H1 (cell line): Measurements from ENCODE around the gene FAM83F. TPM values are rescaled to one million over a fixed set of nuclear protein-coding genes. Genes with fewer than 3 reads are reported as not detected.

Experiments
- CTCF ChIA-PET: fragments of 300-600 bp; sonication (Branson Sonifier 250); formaldehyde crosslinking; loops from one replicate; lab custom pipeline; 2021; ENCODE audit not compliant: partially characterized antibody; lab: Charles Lee
- POLR2A ChIA-PET: fragments of 300-600 bp; sonication (Branson Sonifier 250); formaldehyde crosslinking; loops from one replicate; lab custom pipeline; 2021; ENCODE audit warnings: inconsistent platforms; ENCODE audit not compliant: partially characterized antibody; lab: Charles Lee
- DNase-seq, 2 experiments: peaks; one replicate each; pipeline versions ENCODE4 v3.0.0 to v3.0.0-alpha.2; 2010 to 2022; ENCODE audit warnings: low spot score in 2 of 2, low read depth in 1 of 2, mixed read lengths in 1 of 2
- FAIRE-seq: peaks from 2 replicates; lab custom pipeline; 2011; peaks lifted over from hg19 to GRCh38; lab: Jason Lieb, UNC
- H2AFZ ChIP-seq: 2 replicates; pipeline ENCODE4 v1.8.1; 2012; ENCODE audit warnings: low read length, inconsistent platforms
- H2AK5ac ChIP-seq: 2 replicates; pipeline ENCODE4 v1.6.1; 2013; ENCODE audit warnings: low read depth, low read length
- H2BK120ac ChIP-seq: replicated peaks from 2 replicates; pipeline ENCODE3; 2013; ENCODE audit warnings: low read depth, low read length, inconsistent platforms
- H2BK12ac ChIP-seq: 2 replicates; pipeline ENCODE4 v1.6.1; 2013; ENCODE audit warnings: low read depth, low read length
- H2BK15ac ChIP-seq: 2 replicates; pipeline ENCODE4 v1.6.1; 2013; ENCODE audit warnings: low read length
- H2BK20ac ChIP-seq: 2 replicates; pipeline ENCODE4 v1.6.1; 2013; ENCODE audit warnings: low read length
- H2BK5ac ChIP-seq: 2 replicates; pipeline ENCODE4 v1.6.1; 2013; ENCODE audit warnings: low read depth, low read length
- H3K14ac ChIP-seq: 2 replicates; pipeline ENCODE4 v1.6.1; 2013; ENCODE audit warnings: inconsistent platforms; ENCODE audit not compliant: insufficient read length
- H3K18ac ChIP-seq: 2 replicates; pipeline ENCODE4 v1.6.1; 2013; ENCODE audit warnings: low read length; ENCODE audit errors: extremely low read depth
- H3K23ac ChIP-seq: 2 replicates; pipeline ENCODE4 v1.6.1; 2013; ENCODE audit warnings: inconsistent platforms; ENCODE audit not compliant: insufficient read length
- H3K23me2 ChIP-seq: 2 replicates; pipeline ENCODE4 v1.6.1; 2013; ENCODE audit warnings: low read depth, low read length
- H3K27ac ChIP-seq: 2 replicates; pipeline ENCODE4 v1.6.1; 2011; ENCODE audit warnings: low read depth, low read length, inconsistent platforms
- H3K27me3 ChIP-seq, 4 experiments: replicated peaks in 1 of 4; 1 replicate in 1 of 4; 2 replicates in 3 of 4; pipeline versions ENCODE4 v1.6.1 to v1.8.1; 2011 to 2013; ENCODE audit warnings: low read length in 3 of 4, mild to moderate bottlenecking in 3 of 4, inconsistent platforms in 2 of 4, mixed read lengths in 2 of 4, moderate library complexity in 1 of 4; ENCODE audit not compliant: control insufficient read depth in 3 of 4, insufficient read depth in 3 of 4; ENCODE audit errors: extremely low read depth in 1 of 4
- H3K36me3 ChIP-seq, 4 experiments: 2 replicates each; pipeline versions ENCODE4 v1.6.1 to v1.8.1; 2011 to 2013; ENCODE audit warnings: mild to moderate bottlenecking in 4 of 4, low read length in 3 of 4, moderate library complexity in 2 of 4, control low read depth in 1 of 4, inconsistent platforms in 1 of 4; ENCODE audit not compliant: insufficient read depth in 4 of 4, control insufficient read depth in 2 of 4
- H3K4ac ChIP-seq: replicated peaks from 2 replicates; pipeline ENCODE3; 2013; ENCODE audit warnings: low read length, low read depth, mixed read lengths, inconsistent platforms; ENCODE audit not compliant: insufficient read length
- H3K4me1 ChIP-seq, 4 experiments: replicated peaks in 1 of 4; 1 replicate in 1 of 4; 2 replicates in 3 of 4; pipeline versions ENCODE4 v1.6.1 to v1.8.1; 2011 to 2013; ENCODE audit warnings: low read length in 3 of 4, inconsistent platforms in 2 of 4, mixed read lengths in 1 of 4; ENCODE audit not compliant: insufficient read depth in 4 of 4, control insufficient read depth in 3 of 4
- H3K4me2 ChIP-seq, 2 experiments: 2 replicates each; pipeline versions ENCODE4 v1.6.1 to v1.8.1; 2011 to 2013; ENCODE audit warnings: low read depth in 2 of 2, low read length in 2 of 2, control low read depth in 1 of 2, inconsistent platforms in 1 of 2, mild to moderate bottlenecking in 1 of 2; ENCODE audit not compliant: insufficient read depth in 1 of 2
- H3K4me3 ChIP-seq, 4 experiments: fragments of 200-600, 300-600 bp in 1 of 4; sonication (generic), shearing (Covaris generic), sonication (Bioruptor Twin) in 1 of 4; 2 replicates each; pipeline versions ENCODE4 v1.5.1 to v1.8.1; 2011 to 2016; ENCODE audit warnings: low read length in 4 of 4, low read depth in 3 of 4, control low read depth in 2 of 4, inconsistent platforms in 2 of 4, mild to moderate bottlenecking in 2 of 4, mixed read lengths in 1 of 4, moderate library complexity in 1 of 4; ENCODE audit not compliant: insufficient read depth in 2 of 4; ENCODE audit errors: extremely low read depth in 1 of 4
- H3K56ac ChIP-seq: replicated peaks from 2 replicates; pipeline ENCODE3; 2013; ENCODE audit warnings: low read depth, mild to moderate bottlenecking, mixed read lengths, low read length, inconsistent platforms; ENCODE audit not compliant: insufficient read length
- H3K79me1 ChIP-seq: 2 replicates; pipeline ENCODE4 v1.6.1; 2013; ENCODE audit warnings: low read depth, low read length, control low read depth
- H3K79me2 ChIP-seq, 2 experiments: 2 replicates each; pipeline versions ENCODE4 v1.6.1 to v1.8.1; 2012 to 2013; ENCODE audit warnings: low read length in 2 of 2, mild to moderate bottlenecking in 2 of 2, inconsistent platforms in 1 of 2; ENCODE audit not compliant: insufficient read depth in 2 of 2, control insufficient read depth in 1 of 2
- H3K9ac ChIP-seq, 4 experiments: replicated peaks in 1 of 4; 1 replicate in 1 of 4; 2 replicates in 3 of 4; pipeline versions ENCODE4 v1.6.1 to v1.8.1; 2011 to 2013; ENCODE audit warnings: low read depth in 3 of 4, low read length in 3 of 4, control low read depth in 2 of 4, mild to moderate bottlenecking in 2 of 4, moderate library complexity in 2 of 4, inconsistent platforms in 1 of 4; ENCODE audit errors: extremely low read depth in 1 of 4
- H3K9me3 ChIP-seq, 2 experiments: 2 replicates each; pipeline versions ENCODE4 v1.6.1 to v1.8.1; 2012 to 2013; ENCODE audit warnings: mild to moderate bottlenecking in 2 of 2, moderate library complexity in 2 of 2, control low read depth in 1 of 2, inconsistent platforms in 1 of 2, low read depth in 1 of 2, low read length in 1 of 2, mixed read lengths in 1 of 2; ENCODE audit not compliant: insufficient read depth in 2 of 2
- H4K20me1 ChIP-seq, 2 experiments: replicated peaks in 1 of 2; 2 replicates each; pipeline versions ENCODE3 to v1.8.1; 2011 to 2013; ENCODE audit warnings: inconsistent platforms in 2 of 2, low read length in 2 of 2, mild to moderate bottlenecking in 1 of 2; ENCODE audit not compliant: insufficient read depth in 2 of 2, control insufficient read depth in 1 of 2
- H4K5ac ChIP-seq: 2 replicates; pipeline ENCODE4 v1.6.1; 2013; ENCODE audit warnings: low read length, low read depth, mixed read lengths, inconsistent platforms; ENCODE audit not compliant: insufficient read length
- H4K8ac ChIP-seq: 2 replicates; pipeline ENCODE4 v1.8.0; 2013; ENCODE audit warnings: mild to moderate bottlenecking, moderate library complexity, low read length, inconsistent platforms; ENCODE audit not compliant: insufficient read depth; ENCODE audit errors: extremely low read depth
- H4K91ac ChIP-seq: replicated peaks from 2 replicates; pipeline ENCODE3; 2013; ENCODE audit warnings: low read length, mixed read lengths, inconsistent platforms; ENCODE audit not compliant: insufficient read length
- EP300 ChIP-seq, 2 experiments: IDR thresholded peaks; 1 replicate in 1 of 2; 2 replicates in 1 of 2; pipeline ENCODE4 v1.6.1; 2011 to 2012; ENCODE audit warnings: low read depth in 2 of 2, low read length in 2 of 2, mild to moderate bottlenecking in 2 of 2, borderline replicate concordance in 1 of 2, inconsistent platforms in 1 of 2, moderate library complexity in 1 of 2
- GABPA ChIP-seq: IDR thresholded peaks from 2 replicates; pipeline ENCODE4 v1.6.1; 2011; ENCODE audit warnings: mild to moderate bottlenecking, low read length, moderate library complexity, borderline replicate concordance; ENCODE audit not compliant: insufficient read depth
- JUN ChIP-seq: IDR thresholded peaks from 2 replicates; pipeline ENCODE4 v1.6.1; 2011; ENCODE audit warnings: low read depth, mild to moderate bottlenecking, improper control_type of control experiment, low read length
- WGBS, 2 experiments: shearing (Covaris generic) in 1 of 2; methylation state at CpG; one replicate each; pipeline versions ENCODE4 v1.1.6 to v1.1.7; 2013 to 2015; ENCODE audit warnings: low lambda C conversion rate in 2 of 2, mixed read lengths in 2 of 2, inconsistent platforms in 1 of 2, low coverage in 1 of 2, missing lambda C conversion rate in 1 of 2; ENCODE audit not compliant: insufficient replicate concordance in 2 of 2, insufficient coverage in 1 of 2, insufficient read length in 1 of 2; ENCODE audit errors: extremely low coverage in 1 of 2, missing lambda C conversion rate in 1 of 2; 5-methylcytosine and 5-hydroxymethylcytosine counted together
- polyA plus RNA-seq, 7 experiments: library from polyadenylated mRNA; depleted of rRNA in 3 of 7; stranded (reverse) in 5 of 7; unstranded in 2 of 7; fragments of >200 nt in 5 of 7; fragments of 200-250 nt in 2 of 7; gene quantifications; 1 replicate in 5 of 7; 2 replicates in 1 of 7; 4 replicates in 1 of 7; pipeline versions ENCODE4 v1.2.1 to v1.2.3, GENCODE V29; 2011 to 2013; ENCODE audit warnings: missing spikeins in 2 of 7, mixed read lengths in 2 of 7
- total RNA-seq: library from RNA; stranded (reverse); fragmentation: NEBNext Ultra II Directional; extraction: Animal tissue kit (Norgen Biotek cat#: 25700); gene quantifications from 2 replicates; pipeline ENCODE4 v1.2.1, GENCODE V29; 2021

FAM83F gene
- total and polyA plus RNA-seq, 2 of the 8 experiments (the other 6 are each of a cell fraction or from before 2014, with no cell fraction given): 8.6 to 18.9 TPM

GRCh38 chr22:39970742-39971141 lies 24.0 kb upstream of the FAM83F start:
- H3K79me2 ChIP-seq: no peaks in the 10 kb centered on the region
- no peak for DNase-seq
- H3K4me3 ChIP-seq: no peak overlapping the region
- H3K36me3 ChIP-seq: no peaks in the 10 kb centered on the region
- H2AFZ ChIP-seq: no peak overlapping the region
- H3K4ac ChIP-seq: no peak overlapping the region
- no peak overlapping the region for H2BK5ac ChIP-seq
- H4K91ac ChIP-seq: no peak overlapping the region
- no peak overlapping the region for H2AK5ac ChIP-seq
- no peak overlapping the region for H2BK20ac ChIP-seq
- H3K4me1 ChIP-seq: peaks cover 0 to 7% (median 0%) of the 10 kb centered on the region in 4 experiments; a peak in 4 of 7 replicates
- no peaks in the 10 kb centered on the region for H4K20me1 ChIP-seq
- H3K27me3 ChIP-seq: no peaks in the 10 kb centered on the region; a peak in 2 of 7 replicates
- 90% methylated on average over 10 of the region's 10 CpGs; no CpG with 5 or more reads in 1 of the 2 experiments for WGBS, 2 experiments
- H2BK15ac ChIP-seq: no peak overlapping the region
- no peak overlapping the region for H3K23ac ChIP-seq
- H4K8ac ChIP-seq: no peak overlapping the region
- H3K9ac ChIP-seq: no peak overlapping the region
- no peak overlapping the region for H3K27ac ChIP-seq
- no peak overlapping the region for H3K18ac ChIP-seq
- ChIA-PET POLR2A (interaction anchor here (1.1 to 1.3 kb wide), 2 partner anchors 14 to 60 kb away, joined by 3 read pairs; no protein-coding TSS in a partner anchor), CTCF (interaction anchor here (0.7 to 3.5 kb wide), 10 partner anchors 9 to 54 kb away, joined by 3 to 14 read pairs (median 4); no protein-coding TSS in a partner anchor)
- H2BK12ac ChIP-seq: no peak overlapping the region
- no peaks in the 10 kb centered on the region; the same call in 1 of the 2 replicates for H3K23me2 ChIP-seq
- no peak overlapping the region for H2BK120ac ChIP-seq
- no peak overlapping the region for H3K56ac ChIP-seq
- H3K4me2 ChIP-seq: no peak overlapping the region
- H3K9me3 ChIP-seq: no peaks in the 10 kb centered on the region
- FAIRE-seq: no peak
- H4K5ac ChIP-seq: no peak overlapping the region
- H3K79me1 ChIP-seq: no peaks in the 10 kb centered on the region
- H3K14ac ChIP-seq: no peak overlapping the region
- no peak for TF ChIP-seq EP300 (IDR thresholded peaks at IDR 0.05; ENCODE audit: borderline replicate concordance in 1 of 2, low read depth in 2 of 2, low read length in 2 of 2)
- no peak for TF ChIP-seq JUN
- TF ChIP-seq GABPA: no peak
